Ascending aorta (tissue), 2 donors: Measurements from ENCODE around the gene EIF5B. TPM values are rescaled to one million over a fixed set of nuclear protein-coding genes. Genes with fewer than 3 reads are reported as not detected.
"Not testable (repeated sequence)": the region's sequence is repeated elsewhere in the genome, so short reads cannot be mapped to it uniquely, and the experiment has no call there.

Source experiments
- DNase-seq, 2 donors: peaks; one replicate each; pipeline ENCODE4 v3.0.0-alpha.2; 2019; ENCODE audit warnings: low spot score in 2 of 2
- H3K27ac ChIP-seq, 2 donors: fragments of 200-600 bp; sonication (generic); one replicate each; pipeline ENCODE4 v1.5.1; 2016 to 2017; ENCODE audit warnings: mild to moderate bottlenecking in 1 of 2
- H3K27me3 ChIP-seq: fragments of 200-600 bp; sonication (generic); one replicate; pipeline ENCODE4 v1.5.1; 2017
- H3K36me3 ChIP-seq, 2 donors: fragments of 200-600 bp; sonication (generic); one replicate each; pipeline ENCODE4 v1.5.1; 2016
- H3K4me1 ChIP-seq, 2 donors: fragments of 200-600 bp; sonication (generic); one replicate each; pipeline ENCODE4 v1.5.1; 2016 to 2017; ENCODE audit warnings: mild to moderate bottlenecking in 1 of 2
- H3K4me3 ChIP-seq, 2 donors: fragments of 200-600 bp; sonication (generic); one replicate each; pipeline ENCODE4 v1.5.1; 2016 to 2017; ENCODE audit warnings: mild to moderate bottlenecking in 1 of 2
- H3K9me3 ChIP-seq, 2 donors: fragments of 200-600 bp; sonication (generic); one replicate each; pipeline ENCODE4 v1.5.1; 2016
- CTCF ChIP-seq, 3 experiments: fragments of 200-600 bp in 2 of 3; fragments of 450-650 bp in 1 of 3; sonication (generic) in 2 of 3; IDR thresholded peaks; one replicate each; pipeline ENCODE4 v1.5.1; 2016 to 2019; ENCODE audit warnings: antibody characterized with exemption in 3 of 3, mild to moderate bottlenecking in 1 of 3, moderate library complexity in 1 of 3
- intact Hi-C: fragments of 100-400 bp; cut with DNase I; formaldehyde crosslinking; loops from one replicate; pipeline ENCODE4 v1.15.1; 2023
- total RNA-seq: library from RNA; depleted of rRNA; stranded (reverse); fragments of >200 nt; gene quantifications from one replicate; pipeline ENCODE4 v1.1.0, GENCODE V29; 2016

Gene EIF5B
- total RNA-seq, 1 donor from 2014 or later, result 38.2 TPM

GRCh38 chr2:99342536-99342935 is 5.3 kb downstream of the EIF5B start:
- H3K4me3 ChIP-seq, result no peak overlapping the region
- peaks cover 0 to 7% of the 10 kb centered on the region in 2 donors for H3K4me1 ChIP-seq
- H3K9me3 ChIP-seq, result no peaks in the 10 kb centered on the region
- H3K27me3 ChIP-seq, result no peaks in the 10 kb centered on the region
- TF ChIP-seq CTCF (IDR thresholded peaks at IDR 0.05), result no peak
- intact Hi-C loops, result no loop called here
- DNase-seq, result no peak
- no peak overlapping the region for H3K27ac ChIP-seq
- H3K36me3 ChIP-seq, result no peaks in the 10 kb centered on the region

GRCh38 chr2:99345446-99345845 is 8.3 kb downstream of the EIF5B start:
- DNase-seq, intact Hi-C loops, H3K9me3 ChIP-seq, H3K4me1 ChIP-seq, H3K27ac ChIP-seq, H3K27me3 ChIP-seq, H3K36me3 ChIP-seq, H3K4me3 ChIP-seq: not testable (repeated sequence)

GRCh38 chr2:99346218-99346617 is 9.0 kb downstream of the EIF5B start:
- intact Hi-C loops, result no loop called here
- TF ChIP-seq CTCF (IDR thresholded peaks at IDR 0.05), result no peak
- Histone ChIP-seq H3K27ac (no peak overlapping the region), H3K36me3 (no peaks in the 10 kb centered on the region), H3K9me3 (no peaks in the 10 kb centered on the region), H3K27me3 (no peaks in the 10 kb centered on the region), H3K4me3 (no peak overlapping the region), H3K4me1 (no peaks in the 10 kb centered on the region)
- no peak for DNase-seq

- no peaks in the 10 kb centered on the region for H3K9me3 ChIP-seq
- TF ChIP-seq CTCF (IDR thresholded peaks at IDR 0.05), result no peak
- intact Hi-C loops, result no loop called here
- H3K4me3 ChIP-seq, result no peak overlapping the region
- H3K27ac ChIP-seq, result no peak overlapping the region
- H3K4me1 ChIP-seq, result no peaks in the 10 kb centered on the region
- H3K36me3 ChIP-seq, result no peaks in the 10 kb centered on the region
- no peaks in the 10 kb centered on the region for H3K27me3 ChIP-seq
- DNase-seq, result no peak
Measured at GRCh38 chr2:99348173-99348572, 11.0 kb downstream of the EIF5B start.

GRCh38 chr2:99350194-99350593 is 13.0 kb downstream of the EIF5B start:
- intact Hi-C loops, result no loop called here
- H3K27me3 ChIP-seq, result no peaks in the 10 kb centered on the region
- no peak overlapping the region for H3K4me3 ChIP-seq
- no peaks in the 10 kb centered on the region for H3K9me3 ChIP-seq
- no peaks in the 10 kb centered on the region for H3K36me3 ChIP-seq
- H3K4me1 ChIP-seq, result no peaks in the 10 kb centered on the region
- H3K27ac ChIP-seq, result no peak overlapping the region
- no peak for TF ChIP-seq CTCF (IDR thresholded peaks at IDR 0.05)
- no peak for DNase-seq

GRCh38 chr2:99354070-99354469 is 16.9 kb downstream of the EIF5B start:
- no peak for DNase-seq
- H3K27ac ChIP-seq, result no peak overlapping the region
- H3K36me3 ChIP-seq, result no peaks in the 10 kb centered on the region
- no peak for TF ChIP-seq CTCF (IDR thresholded peaks at IDR 0.05)
- intact Hi-C loops, result no loop called here
- H3K4me1 ChIP-seq, result no peaks in the 10 kb centered on the region
- H3K4me3 ChIP-seq, result no peak overlapping the region
- no peaks in the 10 kb centered on the region for H3K9me3 ChIP-seq
- H3K27me3 ChIP-seq, result no peaks in the 10 kb centered on the region

GRCh38 chr2:99354825-99355224 is 17.6 kb downstream of the EIF5B start:
- H3K4me1 ChIP-seq, H3K4me3 ChIP-seq, H3K9me3 ChIP-seq, DNase-seq, intact Hi-C loops, H3K36me3 ChIP-seq, H3K27me3 ChIP-seq, H3K27ac ChIP-seq: not testable (repeated sequence)
